Mesenchymal stem cell (in vitro differentiated cells and primary cell): Measurements from ENCODE around the gene MED17.

Experiments used
- DNase-seq: peaks from one replicate; pipeline ENCODE4 v3.0.0-alpha.2; 2013
- H2AFZ ChIP-seq: one replicate; pipeline ENCODE4 v1.6.1; 2013; ENCODE audit warnings: low read depth, mild to moderate bottlenecking, control low read depth, inconsistent platforms, low read length, moderate library complexity
- H2AK5ac ChIP-seq: 2 replicates; pipeline ENCODE4 v1.6.1; 2013; ENCODE audit warnings: low read length, moderate library complexity, mild to moderate bottlenecking, inconsistent platforms; ENCODE audit not compliant: severe bottlenecking
- H2BK120ac ChIP-seq: one replicate; pipeline ENCODE4 v1.6.1; 2013; ENCODE audit warnings: low read depth, mild to moderate bottlenecking, inconsistent platforms, low read length, moderate library complexity
- H2BK12ac ChIP-seq, 2 experiments: one replicate each; pipeline ENCODE4 v1.6.1; 2013; ENCODE audit warnings: inconsistent platforms in 2 of 2, low read length in 2 of 2, mild to moderate bottlenecking in 2 of 2, moderate library complexity in 2 of 2, control low read depth in 1 of 2
- H2BK15ac ChIP-seq: one replicate; pipeline ENCODE4 v1.6.1; 2013; ENCODE audit warnings: mild to moderate bottlenecking, low read depth, inconsistent platforms; ENCODE audit not compliant: poor library complexity, severe bottlenecking
- H2BK5ac ChIP-seq: 2 replicates; pipeline ENCODE4 v1.6.1; 2013; ENCODE audit warnings: low read depth, mild to moderate bottlenecking, low read length, control low read depth, inconsistent platforms; ENCODE audit not compliant: poor library complexity, severe bottlenecking
- H3K14ac ChIP-seq, 2 experiments: one replicate each; pipeline ENCODE4 v1.6.1; 2013; ENCODE audit warnings: inconsistent platforms in 2 of 2, low read length in 2 of 2, control low read depth in 1 of 2, mild to moderate bottlenecking in 1 of 2, moderate library complexity in 1 of 2
- H3K18ac ChIP-seq, 2 experiments: one replicate each; pipeline ENCODE4 v1.6.1; 2013; ENCODE audit warnings: inconsistent platforms in 2 of 2, low read length in 2 of 2, control low read depth in 1 of 2, low read depth in 1 of 2, mild to moderate bottlenecking in 1 of 2
- H3K23ac ChIP-seq, 2 experiments: one replicate each; pipeline ENCODE4 v1.6.1; 2013; ENCODE audit warnings: inconsistent platforms in 2 of 2, low read length in 2 of 2, mild to moderate bottlenecking in 2 of 2, moderate library complexity in 2 of 2, control low read depth in 1 of 2
- H3K27ac ChIP-seq: 2 replicates; pipeline ENCODE4 v1.5.1; 2013; ENCODE audit warnings: mild to moderate bottlenecking, moderate library complexity, low read length, control low read depth, inconsistent platforms; ENCODE audit not compliant: poor library complexity, severe bottlenecking
- H3K27me3 ChIP-seq, 2 experiments: 2 replicates each; pipeline versions ENCODE4 v1.6.1 to v1.7.0; 2013; ENCODE audit warnings: low read length in 2 of 2, mild to moderate bottlenecking in 2 of 2, moderate library complexity in 2 of 2, control low read depth in 1 of 2, inconsistent platforms in 1 of 2; ENCODE audit not compliant: control insufficient read depth in 1 of 2, insufficient read depth in 1 of 2
- H3K36me3 ChIP-seq, 2 experiments: 2 replicates each; pipeline versions ENCODE4 v1.6.1 to v1.7.0; 2013; ENCODE audit warnings: low read length in 2 of 2, control low read depth in 1 of 2, inconsistent platforms in 1 of 2, low read depth in 1 of 2, mild to moderate bottlenecking in 1 of 2; ENCODE audit not compliant: insufficient read depth in 2 of 2, control insufficient read depth in 1 of 2
- H3K4ac ChIP-seq, 2 experiments: one replicate each; pipeline ENCODE4 v1.6.1; 2013; ENCODE audit warnings: inconsistent platforms in 2 of 2, low read length in 2 of 2, mild to moderate bottlenecking in 2 of 2, moderate library complexity in 2 of 2, control low read depth in 1 of 2, low read depth in 1 of 2
- H3K4me1 ChIP-seq: 2 replicates; pipeline ENCODE4 v1.6.1; 2013; ENCODE audit warnings: low read depth, low read length, control low read depth; ENCODE audit not compliant: control insufficient read depth, insufficient read depth
- H3K4me2 ChIP-seq: 2 replicates; pipeline ENCODE4 v1.6.1; 2013; ENCODE audit warnings: low read length, mild to moderate bottlenecking, inconsistent platforms; ENCODE audit not compliant: poor library complexity, severe bottlenecking
- H3K4me3 ChIP-seq, 2 experiments: 2 replicates each; pipeline versions ENCODE4 v1.5.1 to v1.7.0; 2013; ENCODE audit warnings: low read length in 2 of 2, mild to moderate bottlenecking in 2 of 2, control low read depth in 1 of 2, low read depth in 1 of 2; ENCODE audit not compliant: insufficient read depth in 1 of 2
- H3K79me1 ChIP-seq: replicated peaks from 2 replicates; pipeline ENCODE4 v1.6.1; 2013; ENCODE audit warnings: mild to moderate bottlenecking, control low read depth, low read length, inconsistent platforms; ENCODE audit not compliant: poor library complexity, severe bottlenecking
- H3K9ac ChIP-seq: 2 replicates; pipeline ENCODE4 v1.7.0; 2013; ENCODE audit warnings: mild to moderate bottlenecking, low read length, moderate library complexity
- H3K9me3 ChIP-seq: 2 replicates; pipeline ENCODE4 v1.7.0; 2013; ENCODE audit warnings: mild to moderate bottlenecking, low read length; ENCODE audit not compliant: control insufficient read depth
- H4K8ac ChIP-seq: one replicate; pipeline ENCODE4 v1.6.1; 2013; ENCODE audit warnings: inconsistent platforms, mild to moderate bottlenecking, low read length, moderate library complexity
- H4K91ac ChIP-seq: one replicate; pipeline ENCODE4 v1.6.1; 2013; ENCODE audit warnings: mild to moderate bottlenecking, low read length, inconsistent platforms
- WGBS: methylation state at CpG from one replicate; pipeline ENCODE4 v1.1.7; 2013; ENCODE audit warnings: mixed read lengths; 5-methylcytosine and 5-hydroxymethylcytosine counted together

MED17 gene

DNA sequence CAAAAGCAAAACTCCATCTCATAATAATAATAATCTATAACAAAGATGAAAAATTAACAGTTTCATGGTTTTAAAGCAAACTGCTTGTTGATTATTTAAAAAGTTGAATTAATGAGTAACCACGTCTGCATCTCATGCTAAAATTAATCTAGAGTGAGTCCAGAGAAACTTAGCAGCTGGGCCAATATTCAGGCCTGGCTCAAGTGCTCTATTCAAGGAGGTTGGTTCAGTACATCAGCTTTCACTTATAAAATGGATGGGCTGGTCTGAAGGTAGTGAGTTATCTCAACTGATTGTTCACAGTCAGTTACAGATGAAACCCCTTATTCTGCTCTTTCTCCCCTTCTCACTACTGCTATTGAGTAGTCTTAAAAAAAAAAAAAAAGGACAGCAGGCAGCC, 43.3 kb downstream of the MED17 start:
- no peak overlapping the region for H3K27ac ChIP-seq
- H3K18ac ChIP-seq, result no peak overlapping the region
- no peak overlapping the region for H4K91ac ChIP-seq

DNA sequence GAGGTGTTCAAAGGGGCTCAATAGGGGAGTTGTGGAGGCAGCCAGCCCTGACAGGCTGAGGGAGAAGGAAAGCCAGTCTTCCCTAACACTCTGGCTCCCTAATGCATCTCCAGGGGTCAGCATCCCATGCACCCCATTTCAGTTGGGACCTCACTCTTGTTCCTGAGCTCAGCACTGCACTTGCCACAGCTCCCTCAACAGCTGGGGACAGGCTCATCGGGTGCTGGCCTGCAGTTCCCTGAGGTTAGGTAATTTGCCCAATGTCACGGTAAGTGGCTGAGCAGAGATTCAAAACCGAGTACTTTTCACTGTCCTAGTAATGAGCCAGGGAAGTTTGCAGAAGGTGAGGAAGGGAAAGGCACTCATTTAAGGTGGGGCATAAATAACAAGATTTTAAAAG, 45.5 kb downstream of the MED17 start:
- H3K14ac ChIP-seq, result no peak overlapping the region
- WGBS, result 79% methylated on average over 3 of the region's 3 CpGs
- H3K4me2 ChIP-seq, result no peak overlapping the region
- no peak overlapping the region for H4K8ac ChIP-seq
- no peaks in the 10 kb centered on the region for H3K27me3 ChIP-seq
- H3K23ac ChIP-seq, result no peak overlapping the region
- H3K79me1 ChIP-seq, result no peaks in the 10 kb centered on the region
- H2BK12ac ChIP-seq, result no peak overlapping the region
- no peak overlapping the region for H2AFZ ChIP-seq
- no peak overlapping the region for H3K18ac ChIP-seq
- H2BK5ac ChIP-seq, result no peak overlapping the region
- H3K4me3 ChIP-seq, result no peak overlapping the region
- H2AK5ac ChIP-seq, result no peak overlapping the region
- no peaks in the 10 kb centered on the region for H3K9me3 ChIP-seq
- H3K36me3 ChIP-seq, result no peaks in the 10 kb centered on the region
- peaks cover 1% of the 10 kb centered on the region for H3K4me1 ChIP-seq
- no peak overlapping the region for H3K4ac ChIP-seq
- no peak overlapping the region for H3K9ac ChIP-seq
- no peak overlapping the region for H3K27ac ChIP-seq
- H2BK15ac ChIP-seq, result no peak overlapping the region
- no peak overlapping the region for H4K91ac ChIP-seq
- no peak overlapping the region for H2BK120ac ChIP-seq
- DNase-seq, result no peak

More for the DNA sequence above, 43.3 kb downstream of the MED17 start:
- Histone ChIP-seq H2BK12ac (no peak overlapping the region), H3K79me1 (no peaks in the 10 kb centered on the region), H2BK15ac (no peak overlapping the region), H3K14ac (no peak overlapping the region), H3K4ac (no peak overlapping the region), H4K8ac (no peak overlapping the region), H3K4me3 (no peak overlapping the region), H3K9me3 (no peaks in the 10 kb centered on the region), H3K4me2 (no peak overlapping the region), H2BK5ac (no peak overlapping the region), H2BK120ac (no peak overlapping the region), H2AK5ac (no peak overlapping the region), H3K23ac (no peak overlapping the region), H3K27me3 (no peaks in the 10 kb centered on the region), H3K36me3 (no peaks in the 10 kb centered on the region), H3K4me1 (peaks cover 1% of the 10 kb centered on the region), H2AFZ (no peak overlapping the region), H3K9ac (no peak overlapping the region)
- WGBS, result 100% methylated on average over 1 of the region's 1 CpG
- no peak for DNase-seq

DNA sequence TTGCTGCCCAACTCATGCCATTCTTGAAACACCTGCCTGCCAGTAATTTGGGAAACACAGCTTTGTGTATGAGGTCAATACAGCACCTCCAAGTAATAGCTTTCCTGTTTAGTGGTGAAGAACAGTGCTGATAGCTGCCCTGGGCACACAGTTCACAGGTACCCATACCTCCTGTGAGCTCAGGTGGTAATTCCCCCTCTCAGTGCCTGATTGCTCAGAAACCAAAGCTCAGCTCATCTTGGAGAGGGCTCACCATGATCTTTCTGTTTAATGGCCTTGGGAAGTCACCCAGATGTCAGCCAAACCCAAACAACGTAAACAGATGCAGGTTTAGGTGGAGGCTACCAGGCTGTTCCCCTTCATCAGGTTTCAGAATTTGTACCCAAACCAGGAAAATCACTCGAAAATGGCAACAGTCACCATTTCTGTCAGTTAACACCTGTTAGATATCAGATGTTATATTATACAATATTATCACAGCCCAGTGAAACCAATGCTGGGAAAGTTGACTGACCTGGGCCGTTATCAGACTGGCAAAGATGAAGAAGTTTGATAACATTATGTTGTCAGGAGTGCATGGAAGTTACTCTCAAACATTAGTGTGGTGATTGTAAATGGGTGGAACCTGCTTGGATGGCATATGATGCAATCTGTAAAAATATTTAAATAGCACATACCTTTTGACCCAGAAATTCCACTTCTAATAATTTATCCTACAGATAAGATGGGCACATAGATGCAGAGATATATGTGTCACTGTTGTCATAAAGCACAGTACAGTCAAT, 47.5 kb downstream of the MED17 start:
- Histone ChIP-seq H3K14ac (peak overlapping the region in 1 of 2 experiments; percentile 63), H3K27me3 (no peaks in the 10 kb centered on the region), H2AFZ (no peak overlapping the region), H2BK12ac (no peak overlapping the region), H3K23ac (no peak overlapping the region), H3K4me3 (no peak overlapping the region), H3K79me1 (no peaks in the 10 kb centered on the region), H3K4me2 (no peak overlapping the region), H3K27ac (no peak overlapping the region), H4K8ac (no peak overlapping the region), H4K91ac (no peak overlapping the region), H2BK5ac (no peak overlapping the region), H3K9me3 (no peaks in the 10 kb centered on the region), H3K4me1 (peaks cover 1% of the 10 kb centered on the region), H3K36me3 (no peaks in the 10 kb centered on the region), H3K9ac (no peak overlapping the region), H2AK5ac (no peak overlapping the region), H3K18ac (no peak overlapping the region), H3K4ac (no peak overlapping the region), H2BK15ac (no peak overlapping the region), H2BK120ac (no peak overlapping the region)
- DNase-seq, result no peak
- WGBS, result 78% methylated on average over 2 of the region's 3 CpGs

DNA sequence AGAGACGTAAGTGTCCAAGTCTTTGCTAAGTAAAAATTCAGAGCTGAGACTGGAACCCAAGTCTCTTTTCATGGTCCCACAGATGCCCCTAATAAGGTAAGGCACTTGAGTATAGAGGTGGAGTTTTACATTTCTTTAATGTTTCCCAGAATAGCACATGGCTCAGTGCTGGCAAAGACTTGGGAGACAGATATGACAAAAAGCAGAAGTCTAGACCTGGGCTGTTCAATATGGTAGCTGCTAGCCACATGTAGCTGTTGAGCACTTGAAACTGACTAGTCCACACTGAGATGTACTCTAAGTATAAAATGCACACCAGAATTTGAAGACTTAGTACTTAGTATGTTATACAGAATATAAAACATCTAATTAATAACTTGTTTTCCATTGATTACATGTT, 48.7 kb downstream of the MED17 start:
- WGBS, result 100% methylated on average over 1 of the region's 1 CpG
- Histone ChIP-seq H3K4me1 (no peaks in the 10 kb centered on the region), H2BK120ac (no peak overlapping the region)

More for the DNA sequence above, 48.7 kb downstream of the MED17 start:
- H2BK15ac ChIP-seq, result no peak overlapping the region
- H2BK5ac ChIP-seq, result no peak overlapping the region
- no peak overlapping the region for H3K18ac ChIP-seq
- H2AK5ac ChIP-seq, result no peak overlapping the region
- no peak overlapping the region for H3K14ac ChIP-seq
- H2BK12ac ChIP-seq, result no peak overlapping the region
- H2AFZ ChIP-seq, result no peak overlapping the region
- no peak overlapping the region for H3K9ac ChIP-seq
- DNase-seq, result no peak
- no peaks in the 10 kb centered on the region for H3K79me1 ChIP-seq
- H3K23ac ChIP-seq, result no peak overlapping the region
- no peak overlapping the region for H4K91ac ChIP-seq
- no peaks in the 10 kb centered on the region for H3K27me3 ChIP-seq
- H3K4me2 ChIP-seq, result no peak overlapping the region
- no peak overlapping the region for H3K4ac ChIP-seq
- no peaks in the 10 kb centered on the region for H3K9me3 ChIP-seq
- H3K36me3 ChIP-seq, result no peaks in the 10 kb centered on the region
- no peak overlapping the region for H4K8ac ChIP-seq
- H3K27ac ChIP-seq, result no peak overlapping the region
- H3K4me3 ChIP-seq, result no peak overlapping the region
